C4-2B (cell line): ENCODE data around the gene TRPV3.

Source experiments
- ZFX ChIP-seq: fragments of 450-650 bp; IDR thresholded peaks from 2 replicates; pipeline ENCODE4 v1.6.1; 2017
- TF ChIP-seq, protein P1 (sequence below): fragments of 450-650 bp; conservative IDR thresholded peaks from 2 replicates; pipeline ENCODE4 v1.5.1; 2017; ENCODE audit warnings: mild to moderate bottlenecking

DNA sequence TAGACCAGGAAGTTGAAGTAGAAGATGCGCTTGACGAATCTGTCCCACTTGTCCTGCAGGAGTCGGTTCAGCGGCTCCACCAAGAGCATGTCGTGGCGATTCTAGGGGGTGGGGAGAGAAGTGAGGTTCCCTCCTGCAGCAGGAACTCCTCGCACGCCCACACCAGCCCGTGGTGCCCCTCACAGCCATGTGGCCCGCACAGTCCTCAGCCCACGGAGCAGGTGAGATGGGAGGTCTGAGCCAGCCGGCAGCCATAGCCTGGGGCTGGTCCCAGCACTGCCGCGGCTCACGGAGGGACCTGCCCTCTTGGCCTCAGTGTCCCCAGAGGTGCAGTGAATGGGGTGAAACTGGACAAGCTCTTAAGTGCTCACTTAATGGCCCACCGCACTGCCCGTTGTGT lies 28.2 kb upstream of the TRPV3 start:
- TF ChIP-seq, protein P1, sequence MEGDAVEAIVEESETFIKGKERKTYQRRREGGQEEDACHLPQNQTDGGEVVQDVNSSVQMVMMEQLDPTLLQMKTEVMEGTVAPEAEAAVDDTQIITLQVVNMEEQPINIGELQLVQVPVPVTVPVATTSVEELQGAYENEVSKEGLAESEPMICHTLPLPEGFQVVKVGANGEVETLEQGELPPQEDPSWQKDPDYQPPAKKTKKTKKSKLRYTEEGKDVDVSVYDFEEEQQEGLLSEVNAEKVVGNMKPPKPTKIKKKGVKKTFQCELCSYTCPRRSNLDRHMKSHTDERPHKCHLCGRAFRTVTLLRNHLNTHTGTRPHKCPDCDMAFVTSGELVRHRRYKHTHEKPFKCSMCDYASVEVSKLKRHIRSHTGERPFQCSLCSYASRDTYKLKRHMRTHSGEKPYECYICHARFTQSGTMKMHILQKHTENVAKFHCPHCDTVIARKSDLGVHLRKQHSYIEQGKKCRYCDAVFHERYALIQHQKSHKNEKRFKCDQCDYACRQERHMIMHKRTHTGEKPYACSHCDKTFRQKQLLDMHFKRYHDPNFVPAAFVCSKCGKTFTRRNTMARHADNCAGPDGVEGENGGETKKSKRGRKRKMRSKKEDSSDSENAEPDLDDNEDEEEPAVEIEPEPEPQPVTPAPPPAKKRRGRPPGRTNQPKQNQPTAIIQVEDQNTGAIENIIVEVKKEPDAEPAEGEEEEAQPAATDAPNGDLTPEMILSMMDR, result no peak
- TF ChIP-seq ZFX, result no peak
